Thyroid gland (tissue), 4 donors: ENCODE data around the gene BMERB1. TPM values are rescaled to one million over a fixed set of nuclear protein-coding genes. Genes with fewer than 3 reads are reported as not detected.

ENCODE experiments used
- DNase-seq, 2 donors: peaks; one replicate each; pipeline ENCODE4 v3.0.0-alpha.2; 2019
- H3K27ac ChIP-seq, 3 donors: fragments of 200-600 bp; sonication (generic); 1 replicate in 2 of 3; 2 replicates in 1 of 3; pipeline ENCODE4 v1.5.1; 2016 to 2019; ENCODE audit warnings: mild to moderate bottlenecking in 1 of 3, moderate library complexity in 1 of 3
- H3K27me3 ChIP-seq: fragments of 200-600 bp; sonication (generic); one replicate; pipeline ENCODE4 v1.5.1; 2019
- H3K36me3 ChIP-seq, 2 donors: fragments of 200-600 bp; sonication (generic); one replicate each; pipeline ENCODE4 v1.5.1; 2016 to 2019
- H3K4me1 ChIP-seq, 2 donors: fragments of 200-600 bp; sonication (generic); one replicate each; pipeline ENCODE4 v1.5.1; 2017 to 2019
- H3K4me3 ChIP-seq, 3 donors: fragments of 200-600 bp; sonication (generic); replicated peaks in 1 of 3; 1 replicate in 2 of 3; 2 replicates in 1 of 3; pipeline ENCODE4 v1.5.1; 2016; ENCODE audit warnings: mild to moderate bottlenecking in 1 of 3
- H3K9me3 ChIP-seq: fragments of 200-600 bp; sonication (generic); one replicate; pipeline ENCODE4 v1.5.1; 2017
- POLR2A ChIP-seq, 2 donors: fragments of 450-650 bp; IDR thresholded peaks; one replicate each; pipeline ENCODE4 v1.6.1; 2017; ENCODE audit warnings: antibody characterized with exemption in 2 of 2, mild to moderate bottlenecking in 2 of 2, moderate library complexity in 1 of 2
- WGBS, 2 donors: methylation state at CpG; one replicate each; pipeline ENCODE4 v1.1.5; 2017; 5-methylcytosine and 5-hydroxymethylcytosine counted together
- intact Hi-C: fragments of 100-400 bp; cut with DNase I; formaldehyde crosslinking; loops from one replicate; pipeline ENCODE4 v1.15.1; 2023
- total RNA-seq, 4 donors: library from RNA; depleted of rRNA; stranded (reverse); fragments of >200 nt; gene quantifications; one replicate each; pipeline ENCODE4 v1.2.3, GENCODE V29; 2016
- TF ChIP-seq, protein P1 (sequence below), 6 experiments: fragments of 200-600 bp in 3 of 6; fragments of 450-650 bp in 3 of 6; sonication (generic) in 3 of 6; IDR thresholded peaks; one replicate each; pipeline ENCODE4 v1.5.1; 2016 to 2019; ENCODE audit warnings: antibody characterized with exemption in 6 of 6, mild to moderate bottlenecking in 2 of 6, inconsistent platforms in 1 of 6, moderate library complexity in 1 of 6

Gene BMERB1
- total RNA-seq, 4 donors from 2014 or later, result 13.7 to 31.0 (median 23.0) TPM

DNA sequence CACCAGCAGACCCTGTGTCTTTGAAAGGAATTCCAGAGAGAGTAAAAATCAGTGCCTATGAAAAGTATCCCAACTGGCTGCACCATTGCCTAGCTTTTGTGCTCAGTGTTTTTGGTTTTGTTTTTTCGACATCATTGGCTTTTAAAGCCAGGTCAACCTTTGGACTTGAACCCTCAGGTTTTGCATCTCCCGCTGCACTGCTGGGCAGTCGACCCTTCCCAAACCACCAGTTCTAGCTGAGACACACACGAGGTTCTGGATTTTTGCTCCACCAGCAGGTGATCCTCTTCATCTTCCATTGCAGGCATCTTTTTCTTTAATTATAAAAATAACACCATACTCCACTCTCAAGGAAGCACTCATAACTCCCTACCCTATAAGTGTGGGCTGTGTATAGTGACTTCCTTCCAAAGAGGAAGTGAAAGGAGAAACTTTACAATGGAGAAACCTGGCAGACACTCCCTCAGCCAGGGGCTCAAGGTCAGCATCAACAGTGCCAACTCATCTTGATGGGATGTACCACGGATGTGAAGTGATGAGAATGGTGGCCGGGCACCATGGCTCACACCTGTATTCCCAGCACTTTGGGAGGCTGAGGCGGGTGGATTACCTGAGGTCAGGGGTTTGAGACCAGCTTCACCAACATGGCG is 57.8 kb downstream of the BMERB1 start:
- Histone ChIP-seq H3K4me1 (peaks cover 3 to 50% of the 10 kb centered on the region in 2 donors), H3K36me3 (no peaks in the 10 kb centered on the region), H3K27me3 (no peaks in the 10 kb centered on the region), H3K27ac (peak overlapping the region in 1 of 3 donors; percentile 55), H3K4me3 (no peak overlapping the region), H3K9me3 (no peaks in the 10 kb centered on the region)
- 79 to 81% methylated on average over 8 of the region's 8 CpGs for WGBS, 2 donors
- intact Hi-C loops, result no loop called here
- DNase-seq, result no peak
- TF ChIP-seq, protein P1, sequence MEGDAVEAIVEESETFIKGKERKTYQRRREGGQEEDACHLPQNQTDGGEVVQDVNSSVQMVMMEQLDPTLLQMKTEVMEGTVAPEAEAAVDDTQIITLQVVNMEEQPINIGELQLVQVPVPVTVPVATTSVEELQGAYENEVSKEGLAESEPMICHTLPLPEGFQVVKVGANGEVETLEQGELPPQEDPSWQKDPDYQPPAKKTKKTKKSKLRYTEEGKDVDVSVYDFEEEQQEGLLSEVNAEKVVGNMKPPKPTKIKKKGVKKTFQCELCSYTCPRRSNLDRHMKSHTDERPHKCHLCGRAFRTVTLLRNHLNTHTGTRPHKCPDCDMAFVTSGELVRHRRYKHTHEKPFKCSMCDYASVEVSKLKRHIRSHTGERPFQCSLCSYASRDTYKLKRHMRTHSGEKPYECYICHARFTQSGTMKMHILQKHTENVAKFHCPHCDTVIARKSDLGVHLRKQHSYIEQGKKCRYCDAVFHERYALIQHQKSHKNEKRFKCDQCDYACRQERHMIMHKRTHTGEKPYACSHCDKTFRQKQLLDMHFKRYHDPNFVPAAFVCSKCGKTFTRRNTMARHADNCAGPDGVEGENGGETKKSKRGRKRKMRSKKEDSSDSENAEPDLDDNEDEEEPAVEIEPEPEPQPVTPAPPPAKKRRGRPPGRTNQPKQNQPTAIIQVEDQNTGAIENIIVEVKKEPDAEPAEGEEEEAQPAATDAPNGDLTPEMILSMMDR (IDR thresholded peaks at IDR 0.05), result no peak
- TF ChIP-seq POLR2A (IDR thresholded peaks at IDR 0.05), result no peak

DNA sequence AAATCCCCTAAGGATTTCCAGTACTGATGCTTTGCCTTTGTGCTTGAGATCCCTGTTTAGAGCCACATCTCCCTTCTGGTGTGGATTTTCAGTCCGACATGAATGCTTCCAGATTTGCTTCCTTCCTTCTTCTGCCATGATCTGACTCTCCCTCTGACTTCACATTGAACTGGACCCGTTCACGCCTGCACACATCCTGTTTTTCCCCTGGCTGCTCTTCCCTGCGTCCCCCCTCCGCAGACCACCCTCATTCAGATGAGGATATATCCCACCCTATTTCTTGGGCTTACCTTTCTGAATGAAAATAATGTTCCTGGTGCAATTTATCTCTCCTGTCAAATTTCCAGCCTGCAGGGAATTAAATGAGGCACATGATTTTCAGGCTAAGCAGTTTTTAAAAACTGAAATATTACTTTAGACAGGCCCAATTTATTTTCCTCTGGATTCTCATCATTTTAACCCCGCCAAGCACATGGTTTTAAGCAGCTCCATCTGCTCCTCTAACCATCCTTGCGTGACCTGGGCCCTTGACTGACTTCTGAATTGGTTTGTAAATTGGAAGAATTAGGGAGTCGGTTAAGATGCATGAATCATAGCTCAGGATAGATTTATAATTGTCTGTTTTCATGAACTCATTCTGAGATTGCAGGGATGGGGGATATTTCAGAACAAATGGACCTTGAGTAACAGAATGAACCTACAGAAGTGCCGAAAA is 59.2 kb downstream of the BMERB1 start:
- intact Hi-C loops, result no loop called here
- WGBS, 2 donors, result 27 to 33% methylated on average over 9 of the region's 9 CpGs
- TF ChIP-seq, protein P1 (IDR thresholded peaks at IDR 0.05), result no peak
- TF ChIP-seq POLR2A (IDR thresholded peaks at IDR 0.05), result no peak
- Histone ChIP-seq H3K4me1 (peaks cover 3 to 50% of the 10 kb centered on the region in 2 donors), H3K9me3 (no peaks in the 10 kb centered on the region), H3K27ac (peak overlapping the region in 2 of 3 donors; percentile 55 to 62), H3K27me3 (no peaks in the 10 kb centered on the region), H3K4me3 (no peak overlapping the region), H3K36me3 (no peaks in the 10 kb centered on the region)
- peak; percentile 51 to 67 for DNase-seq

DNA sequence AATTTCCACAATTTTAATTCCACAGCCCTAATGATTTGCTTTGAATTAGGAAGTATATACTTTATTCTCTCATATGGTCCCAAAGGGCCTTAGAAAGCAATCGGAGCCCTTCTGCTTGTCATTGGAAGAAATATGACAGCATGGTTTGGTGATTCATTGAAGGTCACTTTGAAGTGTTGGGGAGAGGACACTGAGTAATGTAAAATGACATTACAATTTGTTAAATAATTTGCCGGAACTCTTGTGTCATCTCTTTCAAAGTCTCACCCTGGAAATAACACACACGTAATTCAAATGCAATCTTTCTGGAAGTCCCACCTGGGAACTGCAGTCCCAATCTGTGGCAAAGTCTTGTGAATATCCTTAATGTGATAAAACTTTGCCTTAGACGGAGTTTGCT is 59.8 kb downstream of the BMERB1 start:
- no peaks in the 10 kb centered on the region for H3K9me3 ChIP-seq
- peaks cover 3 to 44% of the 10 kb centered on the region in 2 donors for H3K4me1 ChIP-seq
- TF ChIP-seq, protein P1 (IDR thresholded peaks at IDR 0.05), result no peak
- no peak for TF ChIP-seq POLR2A (IDR thresholded peaks at IDR 0.05)
- H3K27ac ChIP-seq, result peak overlapping the region in 1 of 3 donors; percentile 62
- DNase-seq, result no peak
- WGBS, 2 donors, result 68 to 75% methylated on average over 4 of the region's 4 CpGs
- H3K4me3 ChIP-seq, result no peak overlapping the region
- H3K27me3 ChIP-seq, result no peaks in the 10 kb centered on the region
- H3K36me3 ChIP-seq, result no peaks in the 10 kb centered on the region
- intact Hi-C loops, result no loop called here

DNA sequence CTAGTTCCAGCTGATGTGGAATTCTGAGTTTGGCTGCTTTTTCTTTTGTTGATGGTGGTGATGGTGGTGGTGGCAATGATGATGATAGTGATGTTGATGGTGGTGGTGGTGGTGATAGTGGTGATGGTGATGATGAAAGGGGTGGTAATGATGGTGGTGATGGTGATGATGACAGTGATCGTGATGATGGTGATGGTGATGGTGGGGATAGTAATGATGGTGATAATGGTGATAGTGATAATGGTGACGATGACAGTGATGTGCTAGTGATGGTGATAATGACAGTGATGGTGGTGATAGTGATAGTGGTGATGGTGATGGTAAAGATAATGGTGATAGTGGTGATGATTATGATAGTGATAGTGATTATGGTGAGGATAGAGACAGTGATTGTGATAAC is 61.5 kb downstream of the BMERB1 start:
- Histone ChIP-seq H3K36me3 (no peaks in the 10 kb centered on the region), H3K9me3 (no peaks in the 10 kb centered on the region), H3K4me1 (peaks cover 3 to 30% of the 10 kb centered on the region in 2 donors), H3K27ac (no peak overlapping the region), H3K4me3 (no peak overlapping the region), H3K27me3 (no peaks in the 10 kb centered on the region)
- 95 to 98% methylated on average over 2 of the region's 2 CpGs for WGBS, 2 donors
- intact Hi-C loops, result no loop called here
- no peak for DNase-seq
- TF ChIP-seq, protein P1 (IDR thresholded peaks at IDR 0.05), result no peak
- no peak for TF ChIP-seq POLR2A (IDR thresholded peaks at IDR 0.05)
